NB4 (cell line): ENCODE measurements around the gene ASXL2.

ENCODE experiments used
- MYC ChIP-seq: IDR thresholded peaks from 2 replicates; pipeline ENCODE4 v1.6.1; 2011; ENCODE audit warnings: low read depth, low read length
- TF ChIP-seq, protein P1 (sequence below): IDR thresholded peaks from one replicate; pipeline ENCODE4 v1.5.1; 2012; ENCODE audit warnings: low read depth, low read length

DNA sequence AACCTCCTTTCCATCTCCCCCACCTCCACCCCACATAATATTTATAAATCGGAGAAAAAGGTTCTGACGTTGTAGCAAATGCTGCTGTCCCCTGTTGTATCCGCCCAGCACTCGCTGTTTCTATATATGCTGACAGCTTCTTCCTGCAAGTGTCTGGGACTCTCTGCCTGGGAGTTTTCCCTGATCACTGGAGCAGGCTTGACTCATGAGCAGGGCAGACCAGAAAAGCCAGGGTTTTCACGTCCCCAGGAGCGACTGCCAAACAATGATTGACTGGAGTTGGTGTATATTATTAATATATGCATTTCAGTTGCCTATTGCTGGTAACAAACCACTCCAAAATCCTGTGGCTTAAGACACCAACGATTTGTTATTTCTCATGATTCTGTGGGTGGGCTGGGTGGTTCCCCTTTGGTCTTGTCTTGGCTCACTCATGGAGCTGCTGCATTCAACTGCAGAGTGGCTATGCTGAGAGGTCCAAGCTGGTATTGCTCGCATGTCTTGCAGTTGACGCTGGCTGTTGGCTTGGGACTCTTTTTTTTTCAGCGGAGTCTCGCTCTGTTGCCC is 21.2 kb upstream of the ASXL2 start:
- TF ChIP-seq, protein P1, sequence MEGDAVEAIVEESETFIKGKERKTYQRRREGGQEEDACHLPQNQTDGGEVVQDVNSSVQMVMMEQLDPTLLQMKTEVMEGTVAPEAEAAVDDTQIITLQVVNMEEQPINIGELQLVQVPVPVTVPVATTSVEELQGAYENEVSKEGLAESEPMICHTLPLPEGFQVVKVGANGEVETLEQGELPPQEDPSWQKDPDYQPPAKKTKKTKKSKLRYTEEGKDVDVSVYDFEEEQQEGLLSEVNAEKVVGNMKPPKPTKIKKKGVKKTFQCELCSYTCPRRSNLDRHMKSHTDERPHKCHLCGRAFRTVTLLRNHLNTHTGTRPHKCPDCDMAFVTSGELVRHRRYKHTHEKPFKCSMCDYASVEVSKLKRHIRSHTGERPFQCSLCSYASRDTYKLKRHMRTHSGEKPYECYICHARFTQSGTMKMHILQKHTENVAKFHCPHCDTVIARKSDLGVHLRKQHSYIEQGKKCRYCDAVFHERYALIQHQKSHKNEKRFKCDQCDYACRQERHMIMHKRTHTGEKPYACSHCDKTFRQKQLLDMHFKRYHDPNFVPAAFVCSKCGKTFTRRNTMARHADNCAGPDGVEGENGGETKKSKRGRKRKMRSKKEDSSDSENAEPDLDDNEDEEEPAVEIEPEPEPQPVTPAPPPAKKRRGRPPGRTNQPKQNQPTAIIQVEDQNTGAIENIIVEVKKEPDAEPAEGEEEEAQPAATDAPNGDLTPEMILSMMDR, result no peak
- no peak for TF ChIP-seq MYC
